K562 (cell line): ENCODE results near the gene LYVE1. TPM values are rescaled to one million over a fixed set of nuclear protein-coding genes. Genes with fewer than 3 reads are reported as not detected.

ENCODE experiments used
- ATAC-seq: fragments of 200-7000 bp; cut with Tn5 transposase; 3 replicates; pipeline ENCODE4 v1.9.1; 2020; ENCODE audit warnings: moderate library complexity
- BruUV-seq: library from RNA; stranded (reverse); fragments of 400-500 nt; replicated peaks from 2 replicates; lab custom pipeline; 2021; lab: Mats Ljungman, UMichigan
- CTCF ChIA-PET: fragments of 300-600 bp; formaldehyde crosslinking; extraction: SDS; loops from one replicate; lab custom pipeline; 2021; ENCODE audit warnings: low intra/inter-chr PET ratio; lab: Yijun Ruan, JAX
- POLR2A ChIA-PET: fragments of 300-600, 350-650 bp; sonication (Branson Sonifier 250); formaldehyde crosslinking; extraction: SDS; loops from one replicate; lab custom pipeline; 2021; ENCODE audit warnings: antibody characterized with exemption, inconsistent platforms; lab: Yijun Ruan, JAX
- DNase-seq, 4 experiments: peaks; one replicate each; pipeline versions ENCODE4 v3.0.0 to v3.0.0-alpha.2; 2011 to 2018; ENCODE audit warnings: low spot score in 3 of 4, mixed read lengths in 3 of 4; ENCODE audit errors: extremely low read depth in 1 of 4
- FAIRE-seq: peaks from 2 replicates; lab custom pipeline; 2011; peaks lifted over from hg19 to GRCh38; lab: Jason Lieb, UNC
- H2AFZ ChIP-seq: 2 replicates; pipeline ENCODE4 v1.6.0; 2011; ENCODE audit warnings: low read depth, low read length, control low read depth, inconsistent platforms
- H3K27ac ChIP-seq: fragments of 200-600 bp; 3 replicates; pipeline ENCODE4 v1.8.0; 2011; ENCODE audit warnings: low read depth, mild to moderate bottlenecking, control low read depth, inconsistent platforms, low read length, moderate library complexity, mixed read lengths; ENCODE audit errors: extremely low read depth
- H3K27me3 ChIP-seq, 2 experiments: fragments of 300-600 bp in 1 of 2; 2 replicates in 1 of 2; 3 replicates in 1 of 2; pipeline versions ENCODE4 v1.6.0 to v1.8.0; 2011; ENCODE audit warnings: inconsistent platforms in 2 of 2, low read length in 2 of 2, mild to moderate bottlenecking in 1 of 2, mixed read lengths in 1 of 2, moderate library complexity in 1 of 2; ENCODE audit not compliant: control insufficient read depth in 2 of 2, insufficient read depth in 2 of 2
- H3K36me3 ChIP-seq: fragments of 300-600 bp; 3 replicates; pipeline ENCODE4 v1.8.0; 2011; ENCODE audit warnings: mild to moderate bottlenecking, low read length, inconsistent platforms; ENCODE audit not compliant: control insufficient read depth, insufficient read depth
- H3K4me1 ChIP-seq, 2 experiments: fragments of 200-600 bp in 1 of 2; replicated peaks in 1 of 2; 2 replicates in 1 of 2; 3 replicates in 1 of 2; pipeline versions ENCODE4 v1.5.1 to v1.8.0; 2011; ENCODE audit warnings: inconsistent platforms in 2 of 2, low read length in 2 of 2, mild to moderate bottlenecking in 1 of 2, mixed read lengths in 1 of 2, moderate library complexity in 1 of 2; ENCODE audit not compliant: control insufficient read depth in 2 of 2, insufficient read depth in 2 of 2
- H3K4me2 ChIP-seq: 2 replicates; pipeline ENCODE4 v1.6.1; 2011; ENCODE audit warnings: low read length, control low read depth, inconsistent platforms, mixed read lengths; ENCODE audit not compliant: insufficient read depth
- H3K4me3 ChIP-seq: fragments of 200-600 bp; sonication (generic), shearing (Covaris generic); 2 replicates; pipeline ENCODE4 v1.5.1; 2016; ENCODE audit warnings: control low read depth, inconsistent platforms
- H3K79me2 ChIP-seq: fragments of 200-600 bp; 3 replicates; pipeline ENCODE4 v1.8.0; 2011; ENCODE audit warnings: low read length, inconsistent platforms; ENCODE audit not compliant: control insufficient read depth, insufficient read depth
- H3K9ac ChIP-seq, 2 experiments: 2 replicates each; pipeline versions ENCODE4 v1.6.0 to v1.6.1; 2011; ENCODE audit warnings: low read depth in 2 of 2, low read length in 2 of 2, control low read depth in 1 of 2, inconsistent platforms in 1 of 2, mild to moderate bottlenecking in 1 of 2, mixed read lengths in 1 of 2; ENCODE audit not compliant: insufficient read depth in 1 of 2
- H3K9me1 ChIP-seq: one replicate; pipeline ENCODE4 v1.6.0; 2011; ENCODE audit warnings: inconsistent platforms, mild to moderate bottlenecking, low read length, moderate library complexity; ENCODE audit not compliant: control insufficient read depth, insufficient read depth
- H3K9me3 ChIP-seq: replicated peaks from 2 replicates; pipeline ENCODE4 v1.5.1; 2011; ENCODE audit warnings: low read depth, low read length, inconsistent platforms; ENCODE audit not compliant: control insufficient read depth, insufficient read depth
- H4K20me1 ChIP-seq: replicated peaks from 2 replicates; pipeline ENCODE4 v1.6.1; 2011; ENCODE audit warnings: low read length, inconsistent platforms, mixed read lengths; ENCODE audit not compliant: control insufficient read depth, insufficient read depth
- CEBPB ChIP-seq: fragments of 450-650 bp; IDR thresholded peaks from 2 replicates; pipeline ENCODE4 v1.6.1; 2016; ENCODE audit warnings: missing genetic modification characterization, missing compliant biosample characterization
- CREM ChIP-seq: IDR thresholded peaks from 2 replicates; pipeline ENCODE4 v1.6.1; 2014; ENCODE audit warnings: antibody characterized with exemption, low read depth
- DNMT1 ChIP-seq: fragments of 450-650 bp; IDR thresholded peaks from 2 replicates; pipeline ENCODE4 v1.6.1; 2016; ENCODE audit warnings: antibody characterized with exemption, mild to moderate bottlenecking
- E2F5 ChIP-seq: sonication (generic); formaldehyde crosslinking; IDR thresholded peaks from 2 replicates; pipeline ENCODE4 v1.8.0; 2022; ENCODE audit warnings: mild to moderate bottlenecking, missing genetic modification reagents
- FOS ChIP-seq: IDR thresholded peaks from 3 replicates; pipeline ENCODE4 v1.6.1; 2011; ENCODE audit not compliant: insufficient read length; ENCODE audit errors: extremely low read depth
- HCFC1 ChIP-seq: IDR thresholded peaks from 2 replicates; pipeline ENCODE4 v1.6.1; 2012; ENCODE audit warnings: low read depth, low read length, improper control_type of control experiment
- MCM7 ChIP-seq, 2 experiments: fragments of 450-650 bp; IDR thresholded peaks; 2 replicates each; pipeline ENCODE4 v1.6.1; 2016 to 2018
- OTX1 ChIP-seq: fragments of 450-650 bp; formaldehyde crosslinking; IDR thresholded peaks from 2 replicates; pipeline ENCODE4 v1.4.0; 2022; ENCODE audit warnings: mild to moderate bottlenecking
- PATZ1 ChIP-seq: fragments of 250-450 bp; sonication (Bioruptor Pico); IDR thresholded peaks from 2 replicates; pipeline ENCODE4 v1.5.0; 2020; ENCODE audit warnings: mild to moderate bottlenecking, borderline replicate concordance
- SMAD3 ChIP-seq: fragments of 450-650 bp; formaldehyde crosslinking; conservative IDR thresholded peaks from 2 replicates; pipeline ENCODE4 v1.4.0; 2020; ENCODE audit warnings: mild to moderate bottlenecking
- ZBTB1 ChIP-seq: sonication (generic); formaldehyde crosslinking; IDR thresholded peaks from 2 replicates; pipeline ENCODE4 v1.8.1; 2023; ENCODE audit warnings: missing genetic modification reagents, low read depth, mild to moderate bottlenecking, borderline replicate concordance
- ZNF174 ChIP-seq: fragments of 250-450 bp; sonication (Bioruptor Pico); IDR thresholded peaks from 2 replicates; pipeline ENCODE4 v1.4.0; 2020; ENCODE audit warnings: mild to moderate bottlenecking
- ZNF175 ChIP-seq: fragments of 200-800 bp; sonication (Bioruptor generic); IDR thresholded peaks from 2 replicates; pipeline ENCODE4 v1.6.1; 2016; ENCODE audit warnings: low read depth, mild to moderate bottlenecking, missing genetic modification characterization, missing compliant biosample characterization
- ZNF780A ChIP-seq: fragments of 250-450 bp; sonication (Bioruptor Pico); IDR thresholded peaks from 2 replicates; pipeline ENCODE4 v1.5.0; 2021; ENCODE audit warnings: mild to moderate bottlenecking
- ZSCAN29 ChIP-seq: fragments of 450-650 bp; IDR thresholded peaks from 2 replicates; pipeline ENCODE4 v1.6.1; 2017
- WGBS: fragments of 100-300 bp; shearing (Covaris generic); methylation state at CpG from one replicate; pipeline ENCODE4 v1.1.6; 2016; ENCODE audit warnings: low coverage, mixed read lengths; ENCODE audit not compliant: insufficient coverage; ENCODE audit errors: missing lambda C conversion rate; 5-methylcytosine and 5-hydroxymethylcytosine counted together
- in situ Hi-C: fragments of 300-500 bp; cut with MboI; formaldehyde crosslinking; loops from 4 replicates; pipeline ENCODE4 v1.15.0; 2018; ENCODE audit warnings: inconsistent platforms, mixed read lengths
- intact Hi-C: fragments of 100-400 bp; cut with micrococcal nuclease; formaldehyde crosslinking; loops from 2 replicates; pipeline ENCODE4 v1.14.2; 2022
- polyA plus RNA-seq, 8 experiments: library from polyadenylated mRNA; depleted of rRNA in 4 of 8; stranded (reverse) in 5 of 8; unstranded in 3 of 8; fragments of >200 nt; fragmentation: Nextera tagmentation in 2 of 8; fragmentation: Illumina TruSeq in 1 of 8; extraction: Ambion mirVana in 2 of 8; extraction: Trizol in 1 of 8; gene quantifications; 2 replicates each; pipeline versions ENCODE4 v1.2.1 to v1.2.3, GENCODE V29; 2011 to 2014; ENCODE audit warnings: inconsistent platforms in 1 of 8, missing spikeins in 1 of 8
- total RNA-seq, 7 experiments: library from RNA; depleted of rRNA in 6 of 7; stranded (reverse); fragments of >200 nt in 6 of 7; fragmentation: Illumina TruSeq in 2 of 7; extraction: Trizol in 2 of 7; gene quantifications; 2 replicates each; pipeline versions ENCODE4 v1.2.1 to v1.2.3, GENCODE V29; 2011 to 2021; ENCODE audit warnings: low replicate concordance in 1 of 7
- TF ChIP-seq, protein P1 (sequence below): fragments of 250-450 bp; sonication (Bioruptor Pico); IDR thresholded peaks from 2 replicates; pipeline ENCODE4 v1.8.0; 2022; ENCODE audit warnings: moderate library complexity, mild to moderate bottlenecking, inconsistent platforms

Gene LYVE1
- total and polyA plus RNA-seq, 9 of the 15 experiments (the other 6 are each of a cell fraction or from before 2014, with no cell fraction given): 0.06 to 1.1 (median 0.14) TPM; not detected in 1

DNA sequence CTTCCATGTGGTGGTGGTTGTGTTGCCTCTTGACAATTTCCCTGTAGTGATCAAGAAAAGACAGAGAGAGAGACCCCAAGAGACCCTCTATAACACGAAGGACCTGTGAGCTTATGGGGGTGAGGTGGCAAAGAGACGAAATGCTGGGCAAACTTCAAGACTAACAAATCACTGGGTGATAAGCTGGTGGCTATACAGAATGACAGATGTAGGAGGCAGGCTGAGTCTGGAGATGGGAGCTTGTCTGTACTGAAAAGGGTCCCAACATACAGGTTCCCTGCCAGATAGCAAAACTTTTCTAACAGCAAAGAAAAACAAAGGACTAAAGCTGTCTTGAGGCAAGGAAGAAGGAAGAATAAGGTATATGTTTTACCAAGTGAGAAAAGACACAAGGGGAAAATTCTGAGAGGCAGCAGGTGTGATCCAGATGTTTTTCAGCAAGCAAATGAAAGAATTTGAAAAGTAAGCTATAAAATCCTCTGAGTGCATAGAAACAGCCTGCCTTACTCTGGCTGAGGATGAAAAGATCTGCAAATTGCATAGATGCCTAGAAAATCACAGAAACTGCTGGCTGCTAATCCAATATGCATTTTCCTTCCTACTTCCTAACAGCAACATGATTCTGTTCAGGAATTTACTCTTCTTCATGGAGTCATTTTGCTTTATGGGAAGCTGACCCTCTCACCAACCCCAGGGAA is 21.9 kb upstream of the LYVE1 start:
- Histone ChIP-seq H3K9ac (no peak overlapping the region), H3K36me3 (no peaks in the 10 kb centered on the region), H3K4me2 (no peak overlapping the region), H3K79me2 (no peaks in the 10 kb centered on the region), H4K20me1 (no peaks in the 10 kb centered on the region), H3K4me3 (no peak overlapping the region), H3K27me3 (no peaks in the 10 kb centered on the region), H2AFZ (peak overlapping the region; percentile 30; the same call in 1 of the 2 replicates), H3K9me3 (no peaks in the 10 kb centered on the region), H3K27ac (no peak overlapping the region), H3K4me1 (peaks cover 5 to 51% of the 10 kb centered on the region in 2 experiments), H3K9me1 (no peaks in the 10 kb centered on the region)
- POLR2A ChIA-PET: interaction anchor here (0.8 to 1.3 kb wide), 2 partner anchors 14 to 147 kb away, joined by 4 read pairs; no protein-coding TSS in a partner anchor
- intact Hi-C loops: no loop called here
- no TSS peak for BruUV-seq
- in situ Hi-C loops: no loop called here
- CTCF ChIA-PET: no interaction called here
- DNase-seq (no peak), FAIRE-seq (no peak), ATAC-seq (no peak)
- 7% methylated on average over 2 of the region's 2 CpGs for WGBS
- TF ChIP-seq CEBPB (tag) (no peak), E2F5 (CRISPR knock-in tag) (no peak), SMAD3 (CRISPR knock-in tag) (no peak), ZSCAN29 (no peak), ZNF780A (no peak), FOS (no peak), ZNF174 (no peak), DNMT1 (no peak), CREM (no peak), PATZ1 (CRISPR knock-in tag) (no peak), ZBTB1 (CRISPR knock-in tag) (no peak), OTX1 (CRISPR knock-in tag) (no peak), HCFC1 (no peak), ZNF175 (CRISPR knock-in tag) (no peak), MCM7 (IDR thresholded peaks at IDR 0.05) (no peak)
- TF ChIP-seq, protein P1, sequence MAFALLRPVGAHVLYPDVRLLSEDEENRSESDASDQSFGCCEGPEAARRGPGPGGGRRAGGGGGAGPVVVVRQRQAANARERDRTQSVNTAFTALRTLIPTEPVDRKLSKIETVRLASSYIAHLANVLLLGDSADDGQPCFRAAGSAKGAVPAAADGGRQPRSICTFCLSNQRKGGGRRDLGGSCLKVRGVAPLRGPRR: no peak
